ENCODE data around the gene SCAMP5. TPM values are rescaled to one million over a fixed set of nuclear protein-coding genes. Genes with fewer than 3 reads are reported as not detected.

The SCAMP5 gene
- total RNA-seq, 4 donors from 2014 or later, result 0.60 to 4.6 (median 2.6) TPM

- DNase-seq (ENCODE audit: low spot score) (no peak), ATAC-seq (ENCODE audit: low FRiP score) (no peak)
- TF ChIP-seq CTCF (IDR thresholded peaks at IDR 0.05), result no peak
These were observed 32.2 kb downstream of the SCAMP5 start for GRCh38 chr15:75027551-75027950.

- no peak for DNase-seq (ENCODE audit: low spot score)
- TF ChIP-seq CTCF (IDR thresholded peaks at IDR 0.05), result no peak
- ATAC-seq (ENCODE audit: low FRiP score), result no peak
These were observed 33.6 kb downstream of the SCAMP5 start for GRCh38 chr15:75028991-75029377.

GRCh38 chr15:75029378-75030022 lies 34.1 kb downstream of the SCAMP5 start:
- peak; percentile 70 for ATAC-seq (ENCODE audit: low FRiP score)
- peak; percentile 99 for DNase-seq (ENCODE audit: low spot score)
- TF ChIP-seq CTCF (IDR thresholded peaks at IDR 0.05), result peak in 2 of 3 donors; percentile 90 to 93

- no peak for TF ChIP-seq CTCF (IDR thresholded peaks at IDR 0.05)
- no peak for DNase-seq (ENCODE audit: low spot score)
- peak; percentile 36 for ATAC-seq (ENCODE audit: low FRiP score)
These were observed 34.7 kb downstream of the SCAMP5 start for GRCh38 chr15:75030023-75030413.

GRCh38 chr15:75030424-75030823 lies 35.1 kb downstream of the SCAMP5 start:
- ATAC-seq (ENCODE audit: low FRiP score), result no peak
- TF ChIP-seq CTCF (IDR thresholded peaks at IDR 0.05), result no peak
- no peak for DNase-seq (ENCODE audit: low spot score)

- no peak for TF ChIP-seq CTCF (IDR thresholded peaks at IDR 0.05)
- ATAC-seq (ENCODE audit: low FRiP score) (no peak), DNase-seq (ENCODE audit: low spot score) (no peak)
These were observed 36.5 kb downstream of the SCAMP5 start for GRCh38 chr15:75031848-75032247.

- DNase-seq (ENCODE audit: low spot score), result no peak
- ATAC-seq (ENCODE audit: low FRiP score), result no peak
- no peak for TF ChIP-seq CTCF (IDR thresholded peaks at IDR 0.05)
These were observed 37.0 kb downstream of the SCAMP5 start for GRCh38 chr15:75032395-75032794.

Data from omental fat pad (tissue), 4 donors.